Measurements from ENCODE around the gene ISCA2. TPM values are rescaled to one million over a fixed set of nuclear protein-coding genes. Genes with fewer than 3 reads are reported as not detected.
"Not testable (repeated sequence)": the region's sequence is repeated elsewhere in the genome, so short reads cannot be mapped to it uniquely, and the experiment has no call there.

Gene ISCA2
- total RNA-seq, 1 experiment from 2014 or later: 12.7 TPM

DNA sequence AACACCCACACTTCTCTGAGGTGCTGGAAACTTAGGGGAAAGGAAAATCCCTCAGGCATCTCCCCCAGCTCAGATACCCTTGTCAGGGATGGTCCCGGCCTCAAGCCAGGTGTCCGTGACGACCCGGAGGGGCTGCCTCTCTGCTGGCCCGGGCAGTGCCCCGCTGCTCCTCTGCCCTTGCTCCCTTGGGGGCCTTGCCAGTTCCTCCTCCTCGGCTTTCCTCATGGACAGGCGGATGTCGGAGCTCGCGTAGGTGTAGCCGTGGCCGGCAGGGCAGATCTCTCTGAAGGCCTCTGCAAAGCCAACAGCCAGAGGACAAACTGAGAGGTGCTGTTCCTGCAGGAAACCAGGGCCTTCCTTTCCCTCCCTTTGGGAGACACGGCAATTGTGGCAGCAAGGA lies 34.8 kb downstream of the ISCA2 start:
- no peak for DNase-seq (ENCODE audit: low spot score)

DNA sequence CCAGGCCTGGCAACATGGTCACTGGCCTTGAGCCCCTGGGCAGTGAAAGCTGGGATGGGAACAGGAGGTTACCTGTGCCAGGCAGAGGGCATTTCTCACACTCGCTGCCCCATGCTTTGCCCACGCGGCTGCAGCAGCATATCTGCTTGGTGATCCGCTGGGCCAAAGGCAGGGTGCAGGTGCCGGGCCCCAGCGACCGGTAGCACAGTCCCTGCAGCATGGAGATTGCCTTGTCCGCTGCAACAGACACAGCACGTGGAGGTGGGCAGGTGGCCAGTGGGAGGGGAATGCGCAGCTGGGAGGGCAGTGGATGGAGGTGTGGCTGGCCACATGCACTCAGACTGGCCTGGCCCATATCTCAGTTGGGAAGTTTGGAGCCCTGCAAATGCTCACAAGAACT lies 35.3 kb downstream of the ISCA2 start:
- DNase-seq (ENCODE audit: low spot score): no peak

DNA sequence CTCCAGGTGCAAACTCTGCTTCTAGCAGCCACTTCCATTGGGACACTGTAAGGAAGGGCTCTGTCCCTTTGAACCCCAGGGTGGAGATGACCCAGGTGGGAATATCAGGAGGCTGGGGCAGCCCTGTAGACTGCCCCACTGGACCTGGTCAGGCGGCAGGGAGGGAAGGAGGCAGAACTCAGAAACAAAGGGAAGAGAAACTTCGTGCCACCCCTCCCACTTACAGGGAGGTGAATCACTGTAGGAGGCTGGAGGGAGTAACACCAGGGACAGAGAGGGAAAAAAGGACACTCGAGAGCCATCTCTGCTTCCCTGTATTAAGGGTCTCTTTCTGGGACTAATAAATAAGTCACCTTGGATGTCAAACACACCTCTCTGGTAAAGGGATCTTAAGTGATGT lies 37.4 kb downstream of the ISCA2 start:
- no peak for DNase-seq (ENCODE audit: low spot score)

DNA sequence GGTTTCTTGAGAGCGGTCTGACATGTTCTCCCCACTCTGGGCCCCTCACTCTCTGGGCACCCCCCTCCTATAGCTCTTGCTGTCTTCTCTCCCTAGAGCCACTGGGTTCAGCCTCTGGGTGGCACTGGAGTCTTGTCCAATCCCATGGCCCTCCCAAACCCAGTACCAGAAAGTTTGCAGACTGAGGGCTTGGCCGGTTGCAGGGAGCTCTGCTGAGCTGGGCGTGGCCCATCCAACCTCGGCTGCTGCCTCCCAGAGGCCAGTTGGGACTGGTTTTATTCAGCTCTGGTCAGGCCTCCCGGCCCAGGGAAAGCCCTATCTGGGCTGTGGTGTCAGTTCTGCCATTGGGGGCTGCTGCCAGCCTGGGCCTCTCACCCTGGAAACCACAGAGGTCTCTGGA lies 37.9 kb downstream of the ISCA2 start:
- DNase-seq (ENCODE audit: low spot score): no peak

DNA sequence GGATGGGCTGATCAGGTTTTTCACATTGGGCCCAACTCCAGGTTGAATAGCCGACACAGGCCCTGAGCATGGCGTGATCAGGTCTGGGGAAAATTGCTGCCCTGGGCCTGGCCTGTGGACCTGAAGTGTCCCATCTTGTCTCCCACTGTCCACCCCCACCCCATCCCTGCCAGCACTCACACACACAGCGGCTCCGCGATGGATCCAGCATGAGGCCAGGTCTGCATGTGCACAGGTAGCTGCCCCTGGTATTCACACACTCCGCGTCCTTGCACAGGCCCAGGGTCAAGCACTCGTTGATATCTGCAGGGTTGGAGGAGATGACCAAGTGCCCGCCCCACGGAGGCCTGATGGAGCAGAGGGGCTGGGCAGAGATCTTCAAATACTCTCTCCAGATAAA lies 38.7 kb downstream of the ISCA2 start:
- no peak for DNase-seq (ENCODE audit: low spot score)

DNA sequence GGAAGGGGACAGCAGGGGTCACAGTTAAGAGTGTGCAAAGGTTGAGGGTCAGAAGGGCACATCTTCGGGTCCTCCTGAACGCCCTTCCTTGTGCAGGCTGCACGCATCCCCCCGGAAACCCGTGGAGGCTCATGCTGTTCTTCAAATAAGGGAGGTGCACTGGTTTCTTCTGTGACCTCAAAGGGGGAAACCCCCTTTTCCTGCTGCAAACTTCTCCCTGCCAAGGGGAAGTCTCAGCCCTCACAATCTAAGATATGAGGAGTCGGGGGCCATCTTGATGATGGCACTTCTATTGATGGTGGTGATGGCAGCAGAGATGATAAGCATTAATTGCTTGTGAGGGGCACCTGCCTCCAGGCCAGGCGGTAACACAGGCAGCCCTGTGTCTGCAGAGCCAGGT lies 40.0 kb downstream of the ISCA2 start:
- DNase-seq (ENCODE audit: low spot score): no peak

DNA sequence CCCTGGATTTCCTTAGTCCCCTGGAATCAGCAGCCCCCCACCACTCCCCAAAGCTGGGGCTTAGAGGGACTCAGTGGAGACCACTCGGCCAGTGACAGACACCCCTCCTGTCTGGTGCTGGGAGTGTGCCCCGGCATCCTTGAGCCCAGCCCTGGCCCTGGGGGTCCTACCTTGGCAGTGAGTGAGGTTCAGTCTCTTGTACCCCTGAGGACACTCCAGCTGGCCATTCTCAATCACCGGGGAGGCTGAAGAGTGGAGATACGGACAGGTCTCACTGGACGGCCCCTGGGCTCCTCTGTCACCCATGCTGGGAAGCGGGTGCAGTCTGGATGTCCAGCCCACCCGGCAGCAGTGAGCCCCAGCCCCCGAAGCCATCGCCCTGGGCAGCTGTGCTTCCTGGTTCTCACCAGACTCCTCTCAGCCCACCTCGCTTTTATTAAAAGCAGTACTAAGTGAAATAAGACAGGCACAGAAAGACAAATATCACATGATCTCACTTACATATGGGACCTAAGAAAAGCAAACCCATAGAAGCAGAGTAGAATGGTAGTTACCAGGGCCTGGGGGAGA lies 42.3 kb downstream of the ISCA2 start:
- DNase-seq (ENCODE audit: low spot score): no peak

DNA sequence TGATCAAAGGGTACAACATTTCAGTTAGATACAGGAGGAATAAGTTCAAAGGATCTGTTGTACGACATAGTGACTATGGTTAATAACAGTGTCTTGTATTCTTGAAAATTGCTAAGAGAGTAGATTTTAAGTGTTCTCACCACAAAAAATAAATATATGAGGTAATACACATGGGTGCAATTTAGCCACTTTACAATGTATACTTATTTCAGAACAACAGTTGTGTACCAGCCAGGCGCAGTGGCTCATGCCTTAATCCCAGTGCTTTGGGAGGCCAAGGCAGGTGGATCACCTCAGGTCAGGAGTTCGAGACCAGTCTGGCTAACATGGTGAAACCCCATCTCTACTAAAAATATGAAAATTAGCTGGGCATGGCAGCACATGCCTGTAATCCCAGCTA lies 42.8 kb downstream of the ISCA2 start:
- DNase-seq (ENCODE audit: low spot score): not testable (repeated sequence)

DNA sequence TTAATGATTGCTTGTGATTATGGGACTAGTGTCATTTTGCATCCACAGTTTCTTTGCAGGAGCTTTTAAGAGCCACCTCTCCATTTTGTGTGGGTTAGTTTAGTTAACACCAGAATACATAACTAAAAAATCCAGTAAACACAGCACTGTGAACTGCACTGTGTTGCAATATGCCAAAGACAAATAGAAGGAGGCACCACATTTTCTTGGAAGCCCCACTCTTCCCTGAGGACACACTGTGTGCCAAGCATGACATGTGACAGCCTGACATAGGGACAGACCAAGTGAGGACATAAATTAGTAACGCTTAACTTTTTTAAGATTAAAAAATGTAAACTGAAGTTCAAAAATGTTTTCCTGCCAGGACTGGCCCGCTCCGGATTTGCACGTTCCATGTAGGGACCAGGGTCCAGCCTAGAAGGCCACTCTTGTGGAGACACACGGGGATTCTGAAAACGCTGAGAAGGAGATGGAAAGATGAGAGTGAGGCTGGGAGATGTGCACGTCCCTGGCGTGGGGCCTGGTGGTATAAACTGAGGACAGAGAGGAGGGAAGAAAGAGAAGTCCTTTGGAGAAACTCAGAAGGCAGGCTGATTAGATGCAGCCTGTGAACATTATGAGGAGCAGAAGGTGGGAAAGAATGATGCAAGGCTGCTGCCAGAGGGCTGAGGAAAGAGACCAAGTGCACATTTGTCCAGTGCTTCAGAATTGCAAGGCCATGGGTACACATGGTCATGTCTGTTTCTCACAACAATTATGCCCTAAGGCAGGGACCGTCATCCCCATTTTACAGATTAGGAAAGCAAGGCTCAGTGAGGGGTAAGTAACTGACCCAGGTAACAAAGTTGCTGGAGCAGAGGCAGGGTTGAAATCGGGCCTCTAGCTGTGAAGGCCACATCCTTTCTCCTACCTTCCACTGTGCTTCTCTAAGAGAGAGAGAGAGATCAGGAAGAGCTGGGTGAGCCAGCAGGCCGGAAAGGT lies 45.1 kb downstream of the ISCA2 start:
- DNase-seq (ENCODE audit: low spot score): no peak

DNA sequence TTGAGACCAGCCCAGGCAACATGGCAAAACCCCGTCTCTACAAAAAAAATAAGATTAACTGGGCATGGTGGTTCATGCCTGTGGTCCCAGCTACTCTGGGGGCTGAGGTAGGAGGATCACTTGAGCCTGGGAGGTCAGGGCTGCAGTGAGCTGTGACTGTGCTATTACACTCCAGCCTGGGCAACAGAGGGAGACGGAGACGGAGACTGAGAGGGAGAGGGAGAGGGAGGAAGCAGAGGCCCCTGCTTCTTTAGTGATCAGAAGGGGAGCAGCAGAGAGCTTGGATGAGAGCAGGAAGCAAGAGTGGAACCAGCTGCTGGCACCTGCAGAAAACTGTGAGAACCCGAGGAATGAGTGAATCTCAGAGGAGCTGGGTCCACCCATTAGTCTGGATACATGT lies 45.9 kb downstream of the ISCA2 start:
- DNase-seq (ENCODE audit: low spot score): no peak

DNA sequence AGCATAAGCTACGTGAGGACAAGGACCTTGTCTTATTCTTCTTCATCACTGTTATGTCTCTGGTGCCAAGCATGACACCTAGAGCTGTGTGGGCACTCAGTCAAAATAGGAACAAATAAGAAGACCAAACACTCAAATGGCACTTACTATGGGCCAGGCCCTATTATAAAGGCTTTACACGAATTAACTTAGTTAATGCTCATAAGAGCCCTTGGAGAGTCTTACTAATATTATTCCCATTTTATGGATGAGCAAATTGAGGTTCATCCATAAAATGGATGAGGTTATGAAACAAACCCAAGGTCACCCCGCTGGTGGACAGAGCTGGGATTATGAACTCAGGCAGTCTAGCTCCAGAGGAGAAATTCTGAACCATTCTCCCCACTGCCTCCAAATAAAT lies 47.7 kb downstream of the ISCA2 start:
- DNase-seq (ENCODE audit: low spot score): no peak

DNA sequence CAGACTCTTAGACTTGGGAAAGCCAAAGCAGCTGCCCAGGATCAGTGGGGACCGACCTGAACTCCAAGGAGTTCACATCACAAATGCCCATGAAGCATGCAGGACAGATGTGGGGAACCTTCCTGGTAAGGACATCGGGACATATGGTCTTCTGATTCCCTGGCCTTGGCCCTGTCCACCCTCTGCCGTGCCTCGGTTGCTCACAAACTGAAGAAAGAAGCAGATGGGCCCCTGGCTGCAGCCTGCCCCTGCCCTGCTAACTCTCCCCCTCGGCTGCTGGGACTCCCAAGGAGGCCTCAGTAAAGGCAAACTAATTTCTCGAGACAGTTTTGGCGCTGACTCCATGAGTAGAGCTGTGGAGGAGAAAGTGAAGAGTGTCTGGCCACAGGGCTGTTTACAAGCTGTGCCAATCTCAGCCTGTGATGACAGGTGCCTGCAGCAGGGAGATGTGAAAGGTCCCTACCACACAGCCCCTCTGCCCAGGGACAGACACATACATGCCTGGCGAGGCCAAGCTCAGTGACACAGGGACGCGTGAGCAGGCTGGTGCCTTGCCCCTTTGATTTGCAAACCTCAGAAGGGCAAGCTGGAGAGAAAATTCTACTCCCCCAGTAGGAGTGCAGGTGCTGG lies 48.6 kb downstream of the ISCA2 start:
- no peak for DNase-seq (ENCODE audit: low spot score)

DNA sequence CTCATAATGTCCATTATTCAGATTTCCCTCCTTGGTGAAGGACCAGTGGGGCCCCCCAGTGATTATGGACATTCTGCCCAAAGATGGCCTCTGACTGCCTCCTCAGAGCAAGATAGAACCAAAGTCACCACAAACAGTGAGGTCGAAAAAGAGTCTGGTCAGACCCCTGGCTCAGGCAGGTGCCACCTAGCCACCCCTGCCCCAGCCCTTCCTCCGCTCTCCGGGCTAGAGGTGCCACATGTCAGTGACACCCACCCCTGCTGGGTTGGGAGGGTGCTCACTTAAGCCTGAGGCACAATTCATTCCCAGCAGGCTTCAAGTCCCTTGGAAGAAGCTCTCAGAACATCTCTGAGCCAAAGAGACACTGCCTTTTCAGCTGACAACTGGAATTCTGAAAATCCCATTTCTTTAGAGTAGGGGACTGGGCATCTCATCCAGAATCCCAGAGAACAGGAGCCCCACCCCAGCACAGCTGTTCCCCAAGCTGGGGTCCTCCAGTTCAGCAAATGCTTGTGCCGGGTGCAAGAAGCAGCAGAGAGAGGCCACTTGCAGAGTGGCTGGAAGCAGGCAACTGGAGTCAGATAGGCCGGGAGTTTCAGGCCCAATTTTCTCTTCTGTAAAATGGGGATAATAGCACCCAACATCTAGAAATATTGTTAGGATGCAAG lies 50.3 kb downstream of the ISCA2 start:
- DNase-seq (ENCODE audit: low spot score): no peak

DNA sequence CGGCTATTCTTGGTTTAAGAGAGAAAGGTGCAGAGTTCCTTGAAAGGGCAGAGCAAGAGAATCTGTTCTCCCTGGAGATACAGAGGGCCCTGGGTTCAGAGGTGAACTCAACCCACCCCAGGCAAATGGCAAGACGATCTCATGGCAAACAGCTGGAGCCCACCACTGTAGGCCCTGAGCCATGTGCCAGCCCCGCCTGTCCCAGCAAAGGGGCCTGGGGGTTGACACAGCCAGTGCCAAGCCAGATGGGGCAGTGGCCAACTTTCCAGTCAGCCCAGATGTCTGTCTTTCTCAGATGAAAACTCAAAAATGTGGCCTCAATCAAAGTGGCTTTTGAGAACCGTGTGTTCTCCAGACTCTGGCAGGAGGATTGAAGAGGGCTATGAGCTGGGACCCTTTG lies 51.8 kb downstream of the ISCA2 start:
- no peak for DNase-seq (ENCODE audit: low spot score)

DNA sequence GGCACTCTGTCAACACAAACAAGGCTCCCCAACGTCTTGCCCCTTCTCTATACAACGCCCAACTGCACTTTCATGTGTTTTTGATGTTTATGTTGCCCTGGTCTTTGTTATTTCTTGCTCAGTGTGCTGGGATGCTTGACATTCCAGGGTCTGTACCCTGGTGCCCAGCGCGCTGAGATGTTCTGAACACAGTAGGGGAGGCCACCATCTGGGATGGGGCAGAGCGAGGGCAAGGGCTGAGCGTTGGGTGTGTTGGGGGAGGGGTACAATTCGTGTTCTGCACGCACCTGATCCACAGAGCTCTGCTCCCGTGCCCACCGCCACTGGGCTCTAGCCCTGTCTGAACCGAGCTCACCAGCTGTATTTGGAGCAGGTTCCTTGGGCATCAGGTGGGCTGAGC lies 52.9 kb downstream of the ISCA2 start:
- DNase-seq (ENCODE audit: low spot score): no peak

Other genes with a start within 250 kb of the ISCA2 start
- 31.4 and 32.3 TPM in 2 replicates for gene ABCD4, start 190.8 kb upstream of the ISCA2 start, total RNA-seq (2014; rRNA removed; shearing (Covaris generic))
- 3.2 and 4.1 TPM in 2 replicates for gene VRTN, start 145.3 kb upstream of the ISCA2 start, total RNA-seq (2014; rRNA removed; shearing (Covaris generic))
- not detected in 2 replicates for gene SYNDIG1L, start 67.6 kb upstream of the ISCA2 start, total RNA-seq (2014; rRNA removed; shearing (Covaris generic))
- 108 and 141 TPM in 2 replicates for gene NPC2, start 460 bp upstream of the ISCA2 start, total RNA-seq (2014; rRNA removed; shearing (Covaris generic))
- gene LTBP2, start 118.5 kb downstream of the ISCA2 start, total RNA-seq (2014; rRNA removed; shearing (Covaris generic)): 0.31 and 2.6 TPM in 2 replicates
- gene AREL1, start 219.3 kb downstream of the ISCA2 start, total RNA-seq (2014; rRNA removed; shearing (Covaris generic)): 12.0 and 18.5 TPM in 2 replicates
- gene FCF1, start 219.4 kb downstream of the ISCA2 start, total RNA-seq (2014; rRNA removed; shearing (Covaris generic)): 7.4 and 11.2 TPM in 2 replicates

Measured in HT-29 (cell line).